ENCODE data around the gene ZNF653. TPM values are rescaled to one million over a fixed set of nuclear protein-coding genes. Genes with fewer than 3 reads are reported as not detected.

Gene ZNF653
- total and polyA plus RNA-seq, 9 of the 15 experiments (the other 6 are each of a cell fraction or from before 2014, with no cell fraction given), result 1.6 to 8.0 (median 4.2) TPM; not detected in 2

GRCh38 chr19:11496391-11497163 lies 9.1 kb downstream of the ZNF653 start (continued):
- TF ChIP-seq, protein P1, sequence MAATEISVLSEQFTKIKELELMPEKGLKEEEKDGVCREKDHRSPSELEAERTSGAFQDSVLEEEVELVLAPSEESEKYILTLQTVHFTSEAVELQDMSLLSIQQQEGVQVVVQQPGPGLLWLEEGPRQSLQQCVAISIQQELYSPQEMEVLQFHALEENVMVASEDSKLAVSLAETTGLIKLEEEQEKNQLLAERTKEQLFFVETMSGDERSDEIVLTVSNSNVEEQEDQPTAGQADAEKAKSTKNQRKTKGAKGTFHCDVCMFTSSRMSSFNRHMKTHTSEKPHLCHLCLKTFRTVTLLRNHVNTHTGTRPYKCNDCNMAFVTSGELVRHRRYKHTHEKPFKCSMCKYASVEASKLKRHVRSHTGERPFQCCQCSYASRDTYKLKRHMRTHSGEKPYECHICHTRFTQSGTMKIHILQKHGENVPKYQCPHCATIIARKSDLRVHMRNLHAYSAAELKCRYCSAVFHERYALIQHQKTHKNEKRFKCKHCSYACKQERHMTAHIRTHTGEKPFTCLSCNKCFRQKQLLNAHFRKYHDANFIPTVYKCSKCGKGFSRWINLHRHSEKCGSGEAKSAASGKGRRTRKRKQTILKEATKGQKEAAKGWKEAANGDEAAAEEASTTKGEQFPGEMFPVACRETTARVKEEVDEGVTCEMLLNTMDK (IDR thresholded peaks at IDR 0.05; ENCODE audit: borderline replicate concordance, insufficient read depth, low read depth, low read length, poor library complexity, severe bottlenecking), result peak; percentile 90
- no peak; the same call in 1 of the 2 replicates for TF ChIP-seq ADNP (tag; IDR thresholded peaks at IDR 0.05)
- no peak for TF ChIP-seq RNF2 (IDR thresholded peaks at IDR 0.05)
- TF ChIP-seq MEF2D (tag; conservative IDR thresholded peaks at IDR 0.05; ENCODE audit: low read depth), result no peak
- peak; percentile 11; the same call in 1 of the 2 replicates for TF ChIP-seq ZEB2 (IDR thresholded peaks at IDR 0.05)
- TF ChIP-seq XRCC5 (IDR thresholded peaks at IDR 0.05; ENCODE audit: low read depth, low read length), result peak; percentile 75; the same call in 1 of the 2 replicates
- TF ChIP-seq HMBOX1 (IDR thresholded peaks at IDR 0.05), result 0 out of 2 replicates have a peak, but pooled peaks have one; percentile 45
- peak; percentile 53 for TF ChIP-seq CC2D1A (IDR thresholded peaks at IDR 0.05)
- no peak for TF ChIP-seq ZNF146 (CRISPR knock-in tag; IDR thresholded peaks at IDR 0.05; ENCODE audit: unreplicated experiment)
- no peak for TF ChIP-seq HNRNPH1 (optimal IDR thresholded peaks at IDR 0.05; ENCODE audit: low read depth, low read length)
- TF ChIP-seq CHD2 (IDR thresholded peaks at IDR 0.05; ENCODE audit: low read depth, low read length), result no peak
- TF ChIP-seq SUPT5H (IDR thresholded peaks at IDR 0.05), result no peak
- no peak for TF ChIP-seq TAF15 (IDR thresholded peaks at IDR 0.05; ENCODE audit: low read depth, low read length)
- TF ChIP-seq SAFB2 (IDR thresholded peaks at IDR 0.05; ENCODE audit: borderline replicate concordance, low read depth, low read length, severe bottlenecking), result no peak
- no peak for TF ChIP-seq ZNF644 (tag; IDR thresholded peaks at IDR 0.05; ENCODE audit: low read depth)
- no peak for TF ChIP-seq ZNF444 (CRISPR knock-in tag; IDR thresholded peaks at IDR 0.05)
- TF ChIP-seq RFX7 (CRISPR knock-in tag; IDR thresholded peaks at IDR 0.05), result no peak
- peak; percentile 66 for TF ChIP-seq BCOR (IDR thresholded peaks at IDR 0.05)
- peak; percentile 63 for TF ChIP-seq ARID1B (IDR thresholded peaks at IDR 0.05)
- TF ChIP-seq ZNF589 (CRISPR knock-in tag; IDR thresholded peaks at IDR 0.05; ENCODE audit: low read depth), result no peak
- TF ChIP-seq ZNF175 (CRISPR knock-in tag; IDR thresholded peaks at IDR 0.05; ENCODE audit: low read depth), result no peak
- TF ChIP-seq MCM5 (IDR thresholded peaks at IDR 0.05; ENCODE audit: low read depth), result no peak
- TF ChIP-seq ZNF592 (IDR thresholded peaks at IDR 0.05), result no peak; the same call in 1 of the 2 replicates
- TF ChIP-seq SLC30A9 (CRISPR knock-in tag; IDR thresholded peaks at IDR 0.05), result no peak

Measured in K562 (cell line).